CD4-positive, alpha-beta T cell (primary cell): Measurements from ENCODE around the gene GALNT8. TPM values are rescaled to one million over a fixed set of nuclear protein-coding genes. Genes with fewer than 3 reads are reported as not detected.

Experiments used
- ATAC-seq: fragments of 200-7000 bp; cut with Tn5 transposase; one replicate; pipeline ENCODE4 v1.10.0; 2022; ENCODE audit warnings: mild to moderate bottlenecking; ENCODE audit not compliant: poor library complexity
- CTCF ChIA-PET: fragments of 350-600 bp; sonication (Branson Sonifier 250); formaldehyde crosslinking; loops from one replicate; lab custom pipeline; 2021; ENCODE audit warnings: antibody characterized with exemption, inconsistent platforms; lab: Charles Lee
- POLR2A ChIA-PET: fragments of 350-600 bp; sonication (Branson Sonifier 250); formaldehyde crosslinking; loops from one replicate; lab custom pipeline; 2021; ENCODE audit warnings: antibody characterized with exemption, inconsistent platforms; lab: Charles Lee
- DNase-seq, 14 experiments: peaks; one replicate each; pipeline ENCODE4 v3.0.0-alpha.2; 2013 to 2020; ENCODE audit warnings: mixed read lengths in 2 of 14
- H3K27ac ChIP-seq, 2 donors: one replicate each; pipeline versions ENCODE4 v1.5.1 to v1.7.0; 2013; ENCODE audit warnings: low read length in 2 of 2, low read depth in 1 of 2, mild to moderate bottlenecking in 1 of 2
- H3K27me3 ChIP-seq, 2 experiments: 1 replicate in 1 of 2; 2 replicates in 1 of 2; pipeline versions ENCODE4 v1.6.1 to v1.7.0; 2013; ENCODE audit warnings: low read length in 2 of 2, control low read depth in 1 of 2, mild to moderate bottlenecking in 1 of 2, moderate library complexity in 1 of 2; ENCODE audit not compliant: insufficient read depth in 2 of 2, control insufficient read depth in 1 of 2
- H3K36me3 ChIP-seq: one replicate; pipeline ENCODE4 v1.6.1; 2013; ENCODE audit warnings: low read length, control low read depth; ENCODE audit not compliant: insufficient read depth
- H3K4me1 ChIP-seq: one replicate; pipeline ENCODE4 v1.6.1; 2013; ENCODE audit warnings: low read length, control low read depth; ENCODE audit not compliant: insufficient read depth
- H3K4me3 ChIP-seq: one replicate; pipeline ENCODE4 v1.5.1; 2013; ENCODE audit warnings: mild to moderate bottlenecking, low read length, moderate library complexity
- H3K9me3 ChIP-seq, 2 experiments: 1 replicate in 1 of 2; 2 replicates in 1 of 2; pipeline versions ENCODE4 v1.6.1 to v1.7.0; 2013; ENCODE audit warnings: low read length in 2 of 2, mild to moderate bottlenecking in 2 of 2, control low read depth in 1 of 2, moderate library complexity in 1 of 2; ENCODE audit not compliant: control insufficient read depth in 1 of 2, insufficient read depth in 1 of 2
- H3K27ac Mint-ChIP-seq: one replicate; pipeline ENCODE4 v1.8.0; 2020; ENCODE audit warnings: mixed read lengths
- H3K27me3 Mint-ChIP-seq: one replicate; pipeline ENCODE4 v1.8.0; 2021; ENCODE audit warnings: mixed read lengths
- H3K36me3 Mint-ChIP-seq: one replicate; pipeline ENCODE4 v1.8.0; 2021; ENCODE audit warnings: low read depth, mixed read lengths
- H3K4me1 Mint-ChIP-seq: one replicate; pipeline ENCODE4 v1.8.0; 2021; ENCODE audit warnings: low read depth, mixed read lengths
- H3K4me3 Mint-ChIP-seq: one replicate; pipeline ENCODE4 v1.8.0; 2020; ENCODE audit warnings: mild to moderate bottlenecking, mixed read lengths
- H3K9me3 Mint-ChIP-seq: one replicate; pipeline ENCODE4 v1.8.0; 2020; ENCODE audit warnings: mixed read lengths
- intact Hi-C, 2 experiments: fragments of 100-400 bp; cut with DNase I in 1 of 2; cut with micrococcal nuclease in 1 of 2; formaldehyde crosslinking; loops; one replicate each; pipeline versions ENCODE4 v1.15.1 to v1.9.0; 2023 to 2025; cut with DNase I, micrococcal nuclease
- total RNA-seq, 174 experiments: library from RNA in 2 of 174; stranded (reverse) in 2 of 174; gene quantifications; one replicate each; pipeline ENCODE4 v1.2.3 and lab custom pipeline; 2021 to 2026
- TF ChIP-seq, protein P1 (sequence below): fragments of 200-600 bp; IDR thresholded peaks from one replicate; pipeline ENCODE4 v1.8.0; 2022; ENCODE audit warnings: antibody characterized with exemption, mild to moderate bottlenecking

The GALNT8 gene
- total RNA-seq, 2 experiments from 2014 or later = 0.44 to 0.56 TPM

DNA sequence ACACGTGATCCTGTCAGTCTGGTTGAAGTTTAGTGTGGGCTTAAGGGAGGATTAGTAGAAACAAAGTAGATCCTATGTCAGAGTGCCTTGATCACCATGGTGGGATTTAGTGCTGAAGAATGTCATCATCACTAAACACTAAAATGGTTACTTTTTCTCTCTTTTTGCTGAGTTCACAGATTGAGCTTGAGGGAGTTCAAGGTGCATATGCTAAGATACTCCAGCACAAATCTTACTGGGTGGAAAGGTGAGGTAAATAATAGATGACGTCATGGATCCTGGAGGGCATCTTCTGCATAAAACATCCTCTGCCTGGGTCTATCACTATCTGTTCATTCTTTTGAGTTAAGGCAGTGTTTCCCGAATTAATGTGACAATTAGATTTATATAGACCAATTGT lies 4.9 kb downstream of the GALNT8 start:
- Histone ChIP-seq H3K9me3 (no peaks in the 10 kb centered on the region), H3K27ac (no peak overlapping the region), H3K4me1 (no peaks in the 10 kb centered on the region), H3K27me3 (peaks cover 10% of the 10 kb centered on the region in 2 experiments), H3K4me3 (no peak overlapping the region), H3K36me3 (no peaks in the 10 kb centered on the region)
- Mint-ChIP-seq H3K36me3 (no peaks in the 10 kb centered on the region), H3K4me3 (no peak overlapping the region), H3K9me3 (no peaks in the 10 kb centered on the region), H3K27me3 (peaks cover 32% of the 10 kb centered on the region), H3K27ac (no peak overlapping the region), H3K4me1 (no peaks in the 10 kb centered on the region)
- TF ChIP-seq, protein P1, sequence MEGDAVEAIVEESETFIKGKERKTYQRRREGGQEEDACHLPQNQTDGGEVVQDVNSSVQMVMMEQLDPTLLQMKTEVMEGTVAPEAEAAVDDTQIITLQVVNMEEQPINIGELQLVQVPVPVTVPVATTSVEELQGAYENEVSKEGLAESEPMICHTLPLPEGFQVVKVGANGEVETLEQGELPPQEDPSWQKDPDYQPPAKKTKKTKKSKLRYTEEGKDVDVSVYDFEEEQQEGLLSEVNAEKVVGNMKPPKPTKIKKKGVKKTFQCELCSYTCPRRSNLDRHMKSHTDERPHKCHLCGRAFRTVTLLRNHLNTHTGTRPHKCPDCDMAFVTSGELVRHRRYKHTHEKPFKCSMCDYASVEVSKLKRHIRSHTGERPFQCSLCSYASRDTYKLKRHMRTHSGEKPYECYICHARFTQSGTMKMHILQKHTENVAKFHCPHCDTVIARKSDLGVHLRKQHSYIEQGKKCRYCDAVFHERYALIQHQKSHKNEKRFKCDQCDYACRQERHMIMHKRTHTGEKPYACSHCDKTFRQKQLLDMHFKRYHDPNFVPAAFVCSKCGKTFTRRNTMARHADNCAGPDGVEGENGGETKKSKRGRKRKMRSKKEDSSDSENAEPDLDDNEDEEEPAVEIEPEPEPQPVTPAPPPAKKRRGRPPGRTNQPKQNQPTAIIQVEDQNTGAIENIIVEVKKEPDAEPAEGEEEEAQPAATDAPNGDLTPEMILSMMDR = no peak
- ATAC-seq = no peak
- intact Hi-C loops = no loop called here
- ChIA-PET CTCF (no interaction called here), POLR2A (no interaction called here)
- no peak for DNase-seq

DNA sequence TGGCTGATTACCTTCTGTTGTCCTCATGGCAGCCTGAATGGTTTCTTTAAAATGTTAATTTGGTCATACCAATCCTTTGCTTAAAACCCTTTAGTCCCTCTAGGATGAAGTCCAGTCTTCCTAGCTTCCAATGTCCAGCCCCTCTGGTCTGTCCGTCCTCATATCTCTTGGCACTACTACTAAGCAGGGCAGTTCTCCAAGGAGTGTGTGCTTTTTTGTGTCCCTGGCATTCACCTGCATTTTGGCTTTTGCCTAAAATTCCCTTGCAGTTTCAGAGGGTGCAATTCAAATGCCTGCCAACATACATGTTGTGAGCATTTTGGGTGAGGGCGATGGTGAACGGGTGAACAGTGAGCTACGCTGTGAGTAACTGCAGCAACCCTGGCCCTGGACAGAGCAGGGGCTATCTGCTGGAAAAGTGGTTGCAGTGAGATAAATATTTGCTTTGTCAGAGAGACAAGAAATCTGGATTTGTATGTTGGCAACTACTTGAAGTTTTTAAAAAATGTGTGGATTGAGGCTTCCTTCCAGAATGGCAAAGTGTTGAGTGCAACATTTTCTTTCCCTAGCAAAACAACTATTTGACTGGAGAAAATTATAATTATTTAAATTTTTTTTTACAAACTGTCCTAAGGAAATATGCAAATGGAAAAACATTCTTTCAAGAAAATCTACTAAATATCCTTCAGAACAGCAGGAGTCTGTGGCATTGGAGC lies 14.6 kb downstream of the GALNT8 start:
- Histone ChIP-seq H3K9me3 (no peaks in the 10 kb centered on the region), H3K4me3 (no peak overlapping the region), H3K27me3 (peaks cover 0 to 9% of the 10 kb centered on the region in 2 experiments), H3K4me1 (no peaks in the 10 kb centered on the region), H3K36me3 (no peaks in the 10 kb centered on the region), H3K27ac (no peak overlapping the region)
- intact Hi-C loops = no loop called here
- ATAC-seq (no peak), DNase-seq (no peak)
- TF ChIP-seq, protein P1 = no peak
- Mint-ChIP-seq H3K36me3 (no peaks in the 10 kb centered on the region), H3K4me3 (no peak overlapping the region), H3K27ac (no peak overlapping the region), H3K27me3 (peaks cover 24% of the 10 kb centered on the region), H3K9me3 (no peaks in the 10 kb centered on the region), H3K4me1 (no peaks in the 10 kb centered on the region)
- ChIA-PET POLR2A (no interaction called here), CTCF (no interaction called here)

DNA sequence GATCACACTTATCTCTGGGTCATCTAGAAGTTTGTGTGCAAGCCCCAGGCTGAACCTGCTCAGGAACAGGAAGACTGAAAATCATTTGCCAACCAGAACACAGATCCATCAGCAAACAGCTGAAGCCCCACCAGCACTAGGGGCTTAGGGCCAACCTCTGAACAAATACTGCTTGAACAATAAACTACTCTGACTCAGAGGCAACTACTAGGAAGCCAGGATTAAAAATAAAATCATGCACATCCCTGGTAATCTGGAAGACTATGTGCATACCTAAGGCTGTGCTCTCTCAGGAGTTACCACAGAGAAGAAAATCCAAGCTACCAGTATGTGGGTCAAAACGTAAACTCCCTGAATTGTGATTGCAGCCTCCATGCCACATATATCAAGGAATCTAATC lies 15.9 kb downstream of the GALNT8 start:
- POLR2A ChIA-PET = no interaction called here
- CTCF ChIA-PET = no interaction called here

More for the DNA sequence above, 15.9 kb downstream of the GALNT8 start:
- no peak for DNase-seq
- Histone ChIP-seq H3K4me1 (no peaks in the 10 kb centered on the region), H3K9me3 (no peaks in the 10 kb centered on the region), H3K27me3 (peaks cover 0 to 9% of the 10 kb centered on the region in 2 experiments), H3K27ac (no peak overlapping the region), H3K4me3 (no peak overlapping the region), H3K36me3 (no peaks in the 10 kb centered on the region)
- ATAC-seq = no peak
- H3K27ac Mint-ChIP-seq = no peak overlapping the region
- H3K4me3 Mint-ChIP-seq = no peak overlapping the region
- H3K9me3 Mint-ChIP-seq = no peaks in the 10 kb centered on the region
- TF ChIP-seq, protein P1 = no peak
- intact Hi-C loops = no loop called here
- H3K27me3 Mint-ChIP-seq = peaks cover 24% of the 10 kb centered on the region
- H3K36me3 Mint-ChIP-seq = no peaks in the 10 kb centered on the region
- H3K4me1 Mint-ChIP-seq = no peaks in the 10 kb centered on the region
